Liver (tissue), 9 donors: ENCODE measurements around the gene TBC1D5. TPM values are rescaled to one million over a fixed set of nuclear protein-coding genes. Genes with fewer than 3 reads are reported as not detected.

Source experiments
- DNase-seq: peaks from one replicate; pipeline ENCODE4 v3.0.0-alpha.2; 2017; ENCODE audit warnings: low spot score
- H3K27ac ChIP-seq, 2 donors: one replicate each; pipeline ENCODE4 v1.7.0; 2013; ENCODE audit warnings: inconsistent platforms in 2 of 2, low read length in 2 of 2, control low read depth in 1 of 2, low read depth in 1 of 2, mild to moderate bottlenecking in 1 of 2
- H3K27me3 ChIP-seq, 4 donors: one replicate each; pipeline versions ENCODE4 v1.6.1 to v1.7.0; 2013; ENCODE audit warnings: low read length in 3 of 4, inconsistent platforms in 1 of 4, mild to moderate bottlenecking in 1 of 4, moderate library complexity in 1 of 4; ENCODE audit not compliant: control insufficient read depth in 4 of 4, insufficient read depth in 4 of 4
- H3K36me3 ChIP-seq, 4 donors: one replicate each; pipeline versions ENCODE4 v1.6.1 to v1.7.0; 2013; ENCODE audit warnings: low read length in 3 of 4, mild to moderate bottlenecking in 3 of 4, low read depth in 1 of 4, moderate library complexity in 1 of 4; ENCODE audit not compliant: control insufficient read depth in 4 of 4, insufficient read depth in 3 of 4
- H3K4me1 ChIP-seq, 4 donors: one replicate each; pipeline versions ENCODE4 v1.6.1 to v1.7.0; 2013; ENCODE audit warnings: low read length in 3 of 4, mild to moderate bottlenecking in 3 of 4, moderate library complexity in 1 of 4; ENCODE audit not compliant: control insufficient read depth in 4 of 4, insufficient read depth in 4 of 4
- H3K4me3 ChIP-seq, 3 donors: one replicate each; pipeline versions ENCODE4 v1.6.1 to v1.7.0; 2013; ENCODE audit warnings: low read length in 3 of 3, control low read depth in 1 of 3, low read depth in 1 of 3, mild to moderate bottlenecking in 1 of 3
- H3K9ac ChIP-seq, 2 donors: one replicate each; pipeline ENCODE4 v1.7.0; 2013; ENCODE audit warnings: low read length in 2 of 2, mild to moderate bottlenecking in 2 of 2, moderate library complexity in 2 of 2, control low read depth in 1 of 2, low read depth in 1 of 2
- H3K9me3 ChIP-seq, 4 donors: one replicate each; pipeline versions ENCODE4 v1.6.1 to v1.7.0; 2013; ENCODE audit warnings: low read length in 3 of 4; ENCODE audit not compliant: control insufficient read depth in 4 of 4
- ATF3 ChIP-seq: IDR thresholded peaks from 2 replicates; pipeline ENCODE4 v1.6.1; 2016; ENCODE audit warnings: antibody characterized with exemption
- CTCF ChIP-seq: fragments of 150-350 bp; IDR thresholded peaks from 2 replicates; pipeline ENCODE4 v1.5.1; 2017; ENCODE audit warnings: improper control_type of control experiment, low read depth, low read length; ENCODE audit not compliant: missing input control
- EGR1 ChIP-seq, 2 donors: IDR thresholded peaks; 2 replicates each; pipeline ENCODE4 v1.6.1; 2016 to 2018; ENCODE audit warnings: antibody characterized with exemption in 2 of 2, low read depth in 2 of 2
- FOXA1 ChIP-seq: IDR thresholded peaks from 2 replicates; pipeline ENCODE4 v1.6.1; 2016; ENCODE audit warnings: antibody characterized with exemption
- FOXA2 ChIP-seq: IDR thresholded peaks from 2 replicates; pipeline ENCODE4 v1.6.1; 2016; ENCODE audit warnings: antibody characterized with exemption
- GABPA ChIP-seq, 2 donors: IDR thresholded peaks in 1 of 2; conservative IDR thresholded peaks in 1 of 2; 2 replicates each; pipeline ENCODE4 v1.6.1; 2016; ENCODE audit warnings: antibody characterized with exemption in 2 of 2, mild to moderate bottlenecking in 1 of 2, moderate library complexity in 1 of 2
- HNF4A ChIP-seq, 2 donors: conservative IDR thresholded peaks; 2 replicates each; pipeline ENCODE4 v1.6.1; 2016; ENCODE audit warnings: antibody characterized with exemption in 2 of 2, mild to moderate bottlenecking in 2 of 2
- HNF4G ChIP-seq: IDR thresholded peaks from 2 replicates; pipeline ENCODE4 v1.6.1; 2016; ENCODE audit warnings: antibody characterized with exemption
- JUND ChIP-seq, 2 donors: IDR thresholded peaks; 2 replicates each; pipeline ENCODE4 v1.6.1; 2016; ENCODE audit warnings: antibody characterized with exemption in 2 of 2
- MAX ChIP-seq: IDR thresholded peaks from 2 replicates; pipeline ENCODE4 v1.6.1; 2016; ENCODE audit warnings: antibody characterized with exemption
- NR2F2 ChIP-seq: IDR thresholded peaks from 2 replicates; pipeline ENCODE4 v1.6.1; 2016; ENCODE audit warnings: antibody characterized with exemption
- RAD21 ChIP-seq, 2 donors: IDR thresholded peaks; 2 replicates each; pipeline ENCODE4 v1.6.1; 2016; ENCODE audit warnings: antibody characterized with exemption in 2 of 2, mild to moderate bottlenecking in 2 of 2
- REST ChIP-seq: IDR thresholded peaks from 2 replicates; pipeline ENCODE4 v1.6.1; 2016; ENCODE audit warnings: antibody characterized with exemption, mild to moderate bottlenecking
- RXRA ChIP-seq, 2 donors: IDR thresholded peaks; 2 replicates each; pipeline ENCODE4 v1.6.1; 2017 to 2018; ENCODE audit warnings: antibody characterized with exemption in 2 of 2, mild to moderate bottlenecking in 1 of 2
- SP1 ChIP-seq: IDR thresholded peaks from 2 replicates; pipeline ENCODE4 v1.6.1; 2018; ENCODE audit warnings: antibody characterized with exemption, mild to moderate bottlenecking
- TAF1 ChIP-seq: conservative IDR thresholded peaks from 2 replicates; pipeline ENCODE4 v1.6.1; 2016; ENCODE audit warnings: antibody characterized with exemption, mild to moderate bottlenecking
- YY1 ChIP-seq: IDR thresholded peaks from 2 replicates; pipeline ENCODE4 v1.6.1; 2016; ENCODE audit warnings: antibody characterized with exemption, mild to moderate bottlenecking
- ZBTB33 ChIP-seq: IDR thresholded peaks from 2 replicates; pipeline ENCODE4 v1.6.1; 2016; ENCODE audit warnings: antibody characterized with exemption
- WGBS: extraction: QIAGEN DNeasy Blood & Tissue Kit; methylation state at CpG from one replicate; pipeline ENCODE4 v1.1.7; 2013; 5-methylcytosine and 5-hydroxymethylcytosine counted together
- polyA plus RNA-seq, 2 donors: library from polyadenylated mRNA; stranded (reverse) in 1 of 2; unstranded in 1 of 2; fragments of 200-250 nt in 1 of 2; fragments of >200 nt in 1 of 2; fragmentation: Nextera tagmentation in 1 of 2; extraction: Ambion mirVana in 1 of 2; gene quantifications; one replicate each; pipeline versions ENCODE4 v1.2.1 to v1.2.3, GENCODE V29; 2013 to 2015
- total RNA-seq, 2 donors: library from RNA; depleted of rRNA; stranded (reverse); fragments of >200 nt; gene quantifications; one replicate each; pipeline ENCODE4 v1.2.3, GENCODE V29; 2014
- donor health status: healthy.
- donor health status: healthy.
- donor health status: healthy.
- donor health status: healthy.
- donor health status: healthy.

Gene TBC1D5
- total and polyA plus RNA-seq, 4 donors = 9.1 to 45.6 (median 25.6) TPM

GRCh38 chr3:17761563-17761962, 19.1 kb upstream of the TBC1D5 start:
- Histone ChIP-seq H3K9me3 (no peaks in the 10 kb centered on the region), H3K4me3 (no peak overlapping the region), H3K27ac (no peak overlapping the region), H3K9ac (no peak overlapping the region), H3K27me3 (no peaks in the 10 kb centered on the region), H3K4me1 (no peaks in the 10 kb centered on the region), H3K36me3 (no peaks in the 10 kb centered on the region)
- TF ChIP-seq HNF4G (no peak), GABPA (IDR thresholded peaks at IDR 0.05 in 1 of 2, conservative IDR thresholded peaks at IDR 0.05 in 1 of 2) (no peak), TAF1 (no peak), EGR1 (IDR thresholded peaks at IDR 0.05; ENCODE audit: low read depth in 2 of 2) (no peak), RXRA (IDR thresholded peaks at IDR 0.05) (no peak), MAX (no peak), YY1 (no peak), RAD21 (IDR thresholded peaks at IDR 0.05) (no peak), HNF4A (conservative IDR thresholded peaks at IDR 0.05) (no peak), CTCF (no peak), SP1 (no peak), ATF3 (no peak), NR2F2 (no peak), REST (no peak), JUND (IDR thresholded peaks at IDR 0.05) (no peak), ZBTB33 (no peak), FOXA1 (no peak), FOXA2 (no peak)
- no peak for DNase-seq
- WGBS = 94% methylated on average over 5 of the region's 5 CpGs
